Upper lobe of left lung (tissue), 4 donors: ENCODE results near the gene DRD5.
"Not testable (repeated sequence)": the region's sequence is repeated elsewhere in the genome, so short reads cannot be mapped to it uniquely, and the experiment has no call there.

Experiments used
- POLR2A ChIP-seq, 4 donors: fragments of 450-650 bp; IDR thresholded peaks; one replicate each; pipeline ENCODE4 v1.5.1; 2016 to 2017; ENCODE audit warnings: antibody characterized with exemption in 4 of 4, mild to moderate bottlenecking in 2 of 4
- TF ChIP-seq, protein P1 (sequence below), 6 experiments: fragments of 450-650 bp in 4 of 6; fragments of 200-600 bp in 2 of 6; sonication (generic) in 2 of 6; IDR thresholded peaks; one replicate each; pipeline ENCODE4 v1.5.1; 2016 to 2019; ENCODE audit warnings: antibody characterized with exemption in 6 of 6

DNA sequence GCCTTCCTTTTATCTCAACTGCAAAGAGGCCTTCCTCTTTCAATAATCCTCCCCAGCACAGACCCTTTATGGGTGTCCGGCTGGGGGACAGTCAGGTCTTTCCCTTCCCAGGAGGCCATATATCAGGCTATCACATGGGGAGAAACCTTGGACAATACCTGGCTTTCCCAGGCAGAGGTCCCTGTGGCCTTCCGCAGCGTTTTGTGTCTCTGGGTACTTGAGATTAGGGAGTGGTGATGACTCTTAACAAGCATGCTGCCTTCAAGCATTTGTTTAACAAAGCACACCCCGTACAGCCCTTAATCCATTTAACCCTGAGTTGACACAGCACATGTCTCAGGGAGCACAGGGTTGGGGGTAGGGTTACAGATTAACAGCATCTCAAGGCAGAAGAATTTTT lies 49.2 kb upstream of the DRD5 start:
- TF ChIP-seq, protein P1, sequence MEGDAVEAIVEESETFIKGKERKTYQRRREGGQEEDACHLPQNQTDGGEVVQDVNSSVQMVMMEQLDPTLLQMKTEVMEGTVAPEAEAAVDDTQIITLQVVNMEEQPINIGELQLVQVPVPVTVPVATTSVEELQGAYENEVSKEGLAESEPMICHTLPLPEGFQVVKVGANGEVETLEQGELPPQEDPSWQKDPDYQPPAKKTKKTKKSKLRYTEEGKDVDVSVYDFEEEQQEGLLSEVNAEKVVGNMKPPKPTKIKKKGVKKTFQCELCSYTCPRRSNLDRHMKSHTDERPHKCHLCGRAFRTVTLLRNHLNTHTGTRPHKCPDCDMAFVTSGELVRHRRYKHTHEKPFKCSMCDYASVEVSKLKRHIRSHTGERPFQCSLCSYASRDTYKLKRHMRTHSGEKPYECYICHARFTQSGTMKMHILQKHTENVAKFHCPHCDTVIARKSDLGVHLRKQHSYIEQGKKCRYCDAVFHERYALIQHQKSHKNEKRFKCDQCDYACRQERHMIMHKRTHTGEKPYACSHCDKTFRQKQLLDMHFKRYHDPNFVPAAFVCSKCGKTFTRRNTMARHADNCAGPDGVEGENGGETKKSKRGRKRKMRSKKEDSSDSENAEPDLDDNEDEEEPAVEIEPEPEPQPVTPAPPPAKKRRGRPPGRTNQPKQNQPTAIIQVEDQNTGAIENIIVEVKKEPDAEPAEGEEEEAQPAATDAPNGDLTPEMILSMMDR (IDR thresholded peaks at IDR 0.05) = not testable (repeated sequence)
- not testable (repeated sequence) for TF ChIP-seq POLR2A (IDR thresholded peaks at IDR 0.05)
